ENCODE results near the gene FBXL19.
A peak's percentile ranks its signal among the peaks of the same experiment; 100 is the strongest.

Gene FBXL19

DNA sequence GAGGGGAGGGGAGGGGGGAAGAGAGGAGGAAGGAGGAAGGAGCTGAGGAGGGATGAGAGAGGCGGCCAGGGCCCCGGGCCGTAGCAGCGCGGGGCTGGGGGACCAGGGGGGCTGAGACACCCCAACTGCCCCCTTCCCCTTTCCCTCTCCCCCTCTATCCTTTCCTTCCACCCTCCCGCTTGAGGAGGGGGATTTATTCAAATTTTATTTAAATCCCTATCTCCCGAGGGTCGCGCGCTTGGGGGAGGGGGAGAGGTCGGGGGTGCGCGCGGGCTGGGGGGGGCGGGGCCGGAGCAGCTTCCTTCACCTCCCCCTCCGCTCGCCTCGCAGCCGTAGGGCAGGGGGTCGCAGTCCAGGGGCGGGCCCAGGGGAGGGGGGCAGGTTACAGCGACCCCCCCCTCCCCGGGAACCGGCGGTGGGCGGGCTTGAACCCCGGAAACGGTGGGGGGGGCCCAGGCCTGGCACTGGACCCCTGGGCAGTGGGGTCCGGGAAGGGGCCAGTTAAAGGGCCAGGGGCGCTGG, at the start of gene FBXL19:
TSS of gene FBXL19 (plus strand) at position 19 of the 522 bp plus-strand sequence. CDS start 2,183 bp downstream, outside the sequence.
- no peaks in the 10 kb centered on the region for H3K9me3 ChIP-seq
- in situ Hi-C loops (cut with MboI; ENCODE audit: low sequenced_read_pairs) = loop anchor here (25.0 kb wide), 1 partner anchor 536 kb away; the partner anchor contains the start of genes SEPTIN1 and ZNF48

GRCh38 chr16:30874244-30874820, 49.0 kb upstream of the FBXL19 start:
- Histone ChIP-seq H3K27me3 (ENCODE audit: low read depth) (no peaks in the 10 kb centered on the region), H3K4me3 (peak overlapping the region; percentile 78), H3K4me1 (peaks cover 15% of the 10 kb centered on the region), H3K9me3 (no peaks in the 10 kb centered on the region), H3K36me3 (replicated peaks) (peaks cover 16% of the 10 kb centered on the region)
- in situ Hi-C loops (cut with MboI; ENCODE audit: low sequenced_read_pairs) = no loop called here
- no peak for DNase-seq (ENCODE audit: low spot score in 2 of 2)

More for the DNA sequence above, at the start of gene FBXL19:
- no peaks in the 10 kb centered on the region; the same call in 1 of the 2 replicates for H3K4me1 ChIP-seq
- DNase-seq (ENCODE audit: low spot score in 2 of 2) = no peak
- H3K27me3 ChIP-seq (ENCODE audit: low read depth) = no peaks in the 10 kb centered on the region
- H3K4me3 ChIP-seq = peak within 1 kb of the TSS; percentile 51
- peaks cover 16% of the 10 kb centered on the region for H3K36me3 ChIP-seq (replicated peaks)

DNA sequence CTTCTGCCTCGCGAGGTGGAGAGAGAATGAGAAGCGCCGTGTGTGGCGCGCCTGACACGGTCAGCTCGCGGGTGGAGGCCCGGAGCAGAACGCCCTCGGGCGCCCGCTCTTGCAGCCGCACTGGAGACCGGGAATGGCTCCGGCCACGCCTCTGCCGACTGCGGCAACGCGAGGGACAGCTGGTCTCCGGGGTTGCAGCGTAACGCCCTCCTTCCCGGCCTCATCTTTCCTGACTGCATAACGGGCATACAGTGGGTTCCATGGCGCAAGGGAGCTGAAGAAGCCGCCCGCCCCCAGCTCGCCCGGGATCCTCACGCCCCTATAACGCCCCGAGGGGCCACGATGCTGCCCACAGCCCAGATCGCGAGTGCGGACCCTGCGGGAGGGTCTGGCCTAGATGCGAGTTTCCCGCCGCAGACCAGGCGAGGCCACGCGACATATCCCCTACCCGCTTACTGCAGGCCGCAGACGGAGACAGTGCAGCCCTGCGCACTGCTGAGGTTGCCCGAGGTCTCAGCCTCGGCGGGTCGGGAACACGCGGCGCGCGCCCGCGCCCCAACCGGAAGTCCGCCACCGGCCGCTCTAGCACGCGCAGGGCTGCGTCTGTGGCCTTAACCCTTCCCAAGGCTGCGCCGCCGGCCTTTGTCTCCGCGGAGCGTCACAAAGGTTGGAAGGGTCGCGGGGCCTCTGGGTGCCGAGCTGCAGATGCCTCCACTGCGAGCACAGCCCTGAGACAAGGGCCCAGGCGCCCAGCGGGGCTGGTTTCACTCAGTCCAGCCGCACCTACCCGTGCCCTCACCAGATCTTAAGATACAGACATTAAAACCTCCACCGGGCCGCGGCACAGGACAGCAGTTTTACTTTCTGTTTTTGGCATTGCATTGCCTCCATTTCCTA, 48.3 kb upstream of the FBXL19 start:
- peak overlapping the region; percentile 78 for H3K4me3 ChIP-seq
- no peaks in the 10 kb centered on the region for H3K9me3 ChIP-seq
- DNase-seq (ENCODE audit: low spot score in 2 of 2) = peak; percentile 90 to 96
- no peaks in the 10 kb centered on the region for H3K27me3 ChIP-seq (ENCODE audit: low read depth)
- in situ Hi-C loops (cut with MboI; ENCODE audit: low sequenced_read_pairs) = no loop called here
- peaks cover 16% of the 10 kb centered on the region for H3K36me3 ChIP-seq (replicated peaks)
- H3K4me1 ChIP-seq = peaks cover 15% of the 10 kb centered on the region

- peak; percentile 24 to 39 for DNase-seq (ENCODE audit: low spot score in 2 of 2)
- in situ Hi-C loops (cut with MboI; ENCODE audit: low sequenced_read_pairs) = no loop called here
- peak overlapping the region; percentile 78 for H3K4me3 ChIP-seq
Measured at GRCh38 chr16:30875871-30876801, 47.2 kb upstream of the FBXL19 start.

DNA sequence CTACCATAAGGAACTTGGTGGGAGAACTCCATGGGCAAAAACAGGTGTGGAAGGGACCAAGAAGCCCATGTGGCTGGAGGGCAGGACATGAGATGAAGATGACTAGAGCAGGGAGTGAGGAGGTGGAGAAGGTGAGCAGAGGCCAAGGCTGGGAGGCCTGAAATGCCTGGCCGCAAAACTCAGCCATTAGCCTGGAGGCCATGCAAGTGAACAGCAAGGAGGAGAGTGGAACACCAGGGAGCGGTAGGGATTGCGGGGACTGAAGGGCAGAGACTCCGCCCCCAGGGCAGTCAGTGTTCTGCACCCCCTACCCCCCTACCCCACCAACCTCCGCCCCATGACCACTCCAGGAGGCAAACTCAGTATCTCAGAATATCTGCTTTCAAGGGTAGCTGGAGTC, 46.5 kb upstream of the FBXL19 start:
- peaks cover 16% of the 10 kb centered on the region for H3K36me3 ChIP-seq (replicated peaks)
- in situ Hi-C loops (cut with MboI; ENCODE audit: low sequenced_read_pairs) = no loop called here
- H3K4me3 ChIP-seq = peak overlapping the region; percentile 78
- H3K4me1 ChIP-seq = peaks cover 15% of the 10 kb centered on the region
- peak in 1 of 2 experiments; percentile 55 for DNase-seq (ENCODE audit: low spot score in 2 of 2)
- H3K9me3 ChIP-seq = no peaks in the 10 kb centered on the region
- H3K27me3 ChIP-seq (ENCODE audit: low read depth) = no peaks in the 10 kb centered on the region

More at GRCh38 chr16:30875871-30876801, 47.2 kb upstream of the FBXL19 start:
- H3K27me3 ChIP-seq (ENCODE audit: low read depth) = no peaks in the 10 kb centered on the region
- H3K9me3 ChIP-seq = no peaks in the 10 kb centered on the region
- peaks cover 16% of the 10 kb centered on the region for H3K36me3 ChIP-seq (replicated peaks)
- H3K4me1 ChIP-seq = peaks cover 15% of the 10 kb centered on the region

GRCh38 chr16:30882429-30883310, 40.7 kb upstream of the FBXL19 start:
- H3K4me3 ChIP-seq = no peak overlapping the region
- no peaks in the 10 kb centered on the region for H3K4me1 ChIP-seq
- no peaks in the 10 kb centered on the region for H3K9me3 ChIP-seq
- H3K36me3 ChIP-seq (replicated peaks) = peaks cover 25% of the 10 kb centered on the region
- DNase-seq (ENCODE audit: low spot score in 2 of 2) = no peak
- in situ Hi-C loops (cut with MboI; ENCODE audit: low sequenced_read_pairs) = no loop called here
- H3K27me3 ChIP-seq (ENCODE audit: low read depth) = no peaks in the 10 kb centered on the region

DNA sequence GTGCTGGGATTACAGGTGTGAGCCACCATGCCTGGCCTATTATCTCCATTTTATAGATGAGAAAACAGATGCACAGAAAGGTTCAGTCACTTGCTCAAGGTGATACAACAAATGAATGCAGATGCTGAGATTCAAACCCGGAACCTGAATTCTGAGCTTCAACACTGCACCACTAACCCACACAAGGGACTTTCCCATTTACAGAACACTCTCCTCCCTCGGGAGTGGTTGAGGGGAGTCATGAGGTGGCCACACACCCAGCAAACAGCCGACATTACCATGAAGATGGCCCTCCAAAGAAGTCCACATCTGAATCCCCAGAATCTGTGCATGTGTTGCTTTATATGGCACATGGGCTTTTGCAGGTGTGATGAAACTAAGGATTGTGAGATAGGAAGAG, 38.6 kb upstream of the FBXL19 start:
- in situ Hi-C loops (cut with MboI; ENCODE audit: low sequenced_read_pairs) = no loop called here
- no peak for DNase-seq (ENCODE audit: low spot score in 2 of 2)
- H3K36me3 ChIP-seq (replicated peaks) = peaks cover 30% of the 10 kb centered on the region
- no peak overlapping the region for H3K4me3 ChIP-seq
- no peaks in the 10 kb centered on the region for H3K9me3 ChIP-seq
- no peaks in the 10 kb centered on the region for H3K27me3 ChIP-seq (ENCODE audit: low read depth)
- no peaks in the 10 kb centered on the region for H3K4me1 ChIP-seq

- Histone ChIP-seq H3K4me3 (no peak overlapping the region), H3K27me3 (ENCODE audit: low read depth) (no peaks in the 10 kb centered on the region), H3K9me3 (no peaks in the 10 kb centered on the region), H3K36me3 (replicated peaks) (peaks cover 30% of the 10 kb centered on the region), H3K4me1 (no peaks in the 10 kb centered on the region)
- no peak for DNase-seq (ENCODE audit: low spot score in 2 of 2)
- in situ Hi-C loops (cut with MboI; ENCODE audit: low sequenced_read_pairs) = no loop called here
Measured at GRCh38 chr16:30885196-30885595, 38.2 kb upstream of the FBXL19 start.

- Histone ChIP-seq H3K9me3 (no peaks in the 10 kb centered on the region), H3K4me3 (no peak overlapping the region), H3K27me3 (ENCODE audit: low read depth) (no peaks in the 10 kb centered on the region), H3K36me3 (replicated peaks) (peaks cover 30% of the 10 kb centered on the region), H3K4me1 (no peaks in the 10 kb centered on the region)
- no peak for DNase-seq (ENCODE audit: low spot score in 2 of 2)
- in situ Hi-C loops (cut with MboI; ENCODE audit: low sequenced_read_pairs) = no loop called here
Measured at GRCh38 chr16:30886145-30886544, 37.2 kb upstream of the FBXL19 start.

GRCh38 chr16:30887927-30888326, 35.4 kb upstream of the FBXL19 start:
- no peak for DNase-seq (ENCODE audit: low spot score in 2 of 2)
- no peaks in the 10 kb centered on the region for H3K9me3 ChIP-seq
- peaks cover 30% of the 10 kb centered on the region for H3K36me3 ChIP-seq (replicated peaks)
- no peak overlapping the region for H3K4me3 ChIP-seq
- in situ Hi-C loops (cut with MboI; ENCODE audit: low sequenced_read_pairs) = no loop called here
- no peaks in the 10 kb centered on the region for H3K4me1 ChIP-seq
- H3K27me3 ChIP-seq (ENCODE audit: low read depth) = no peaks in the 10 kb centered on the region

- no peak for DNase-seq (ENCODE audit: low spot score in 2 of 2)
- Histone ChIP-seq H3K4me1 (0 out of 2 replicates have a peak, but pooled peaks cover 3% of the 10 kb centered on the region), H3K4me3 (no peak overlapping the region), H3K36me3 (replicated peaks) (peaks cover 30% of the 10 kb centered on the region), H3K9me3 (no peaks in the 10 kb centered on the region), H3K27me3 (ENCODE audit: low read depth) (no peaks in the 10 kb centered on the region)
- in situ Hi-C loops (cut with MboI; ENCODE audit: low sequenced_read_pairs) = no loop called here
Measured at GRCh38 chr16:30888856-30889499, 34.4 kb upstream of the FBXL19 start.

DNA sequence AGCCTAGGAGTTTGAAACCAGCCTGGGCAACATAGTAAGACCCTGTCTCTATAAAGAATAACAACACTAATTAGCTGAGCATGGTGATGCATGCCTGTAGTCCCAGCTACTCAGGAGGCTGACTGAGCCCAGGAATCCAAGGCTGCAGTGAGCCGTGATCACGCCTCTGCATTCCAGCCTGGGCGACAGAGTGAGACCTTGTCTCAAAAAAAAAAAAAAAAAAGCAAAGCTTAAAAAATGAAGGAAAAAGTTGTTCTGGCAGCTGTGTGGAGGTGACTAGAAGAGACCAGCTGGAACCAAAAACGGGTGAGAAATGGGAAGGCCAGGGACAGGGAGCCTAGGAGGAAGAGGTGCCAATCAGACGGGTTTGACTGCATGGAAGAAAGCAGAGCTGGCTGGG, 33.7 kb upstream of the FBXL19 start:
- no peaks in the 10 kb centered on the region for H3K9me3 ChIP-seq
- H3K4me1 ChIP-seq = peaks cover 8% of the 10 kb centered on the region
- no peaks in the 10 kb centered on the region for H3K27me3 ChIP-seq (ENCODE audit: low read depth)
- DNase-seq (ENCODE audit: low spot score in 2 of 2) = no peak
- H3K4me3 ChIP-seq = no peak overlapping the region
- in situ Hi-C loops (cut with MboI; ENCODE audit: low sequenced_read_pairs) = no loop called here
- peaks cover 29% of the 10 kb centered on the region for H3K36me3 ChIP-seq (replicated peaks)

Data from HAP-1 (cell line).